ENCODE results near the gene FBXO8. TPM values are rescaled to one million over a fixed set of nuclear protein-coding genes. Genes with fewer than 3 reads are reported as not detected.
"Not testable (repeated sequence)": the region's sequence is repeated elsewhere in the genome, so short reads cannot be mapped to it uniquely, and the experiment has no call there.

The FBXO8 gene, protein sequence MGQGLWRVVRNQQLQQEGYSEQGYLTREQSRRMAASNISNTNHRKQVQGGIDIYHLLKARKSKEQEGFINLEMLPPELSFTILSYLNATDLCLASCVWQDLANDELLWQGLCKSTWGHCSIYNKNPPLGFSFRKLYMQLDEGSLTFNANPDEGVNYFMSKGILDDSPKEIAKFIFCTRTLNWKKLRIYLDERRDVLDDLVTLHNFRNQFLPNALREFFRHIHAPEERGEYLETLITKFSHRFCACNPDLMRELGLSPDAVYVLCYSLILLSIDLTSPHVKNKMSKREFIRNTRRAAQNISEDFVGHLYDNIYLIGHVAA
- 10 to 100 TPM; 33.5 to 42.1 (median 40.1) TPM for polyA plus RNA-seq (ENCODE audit: insufficient read length in 4 of 4)

DNA sequence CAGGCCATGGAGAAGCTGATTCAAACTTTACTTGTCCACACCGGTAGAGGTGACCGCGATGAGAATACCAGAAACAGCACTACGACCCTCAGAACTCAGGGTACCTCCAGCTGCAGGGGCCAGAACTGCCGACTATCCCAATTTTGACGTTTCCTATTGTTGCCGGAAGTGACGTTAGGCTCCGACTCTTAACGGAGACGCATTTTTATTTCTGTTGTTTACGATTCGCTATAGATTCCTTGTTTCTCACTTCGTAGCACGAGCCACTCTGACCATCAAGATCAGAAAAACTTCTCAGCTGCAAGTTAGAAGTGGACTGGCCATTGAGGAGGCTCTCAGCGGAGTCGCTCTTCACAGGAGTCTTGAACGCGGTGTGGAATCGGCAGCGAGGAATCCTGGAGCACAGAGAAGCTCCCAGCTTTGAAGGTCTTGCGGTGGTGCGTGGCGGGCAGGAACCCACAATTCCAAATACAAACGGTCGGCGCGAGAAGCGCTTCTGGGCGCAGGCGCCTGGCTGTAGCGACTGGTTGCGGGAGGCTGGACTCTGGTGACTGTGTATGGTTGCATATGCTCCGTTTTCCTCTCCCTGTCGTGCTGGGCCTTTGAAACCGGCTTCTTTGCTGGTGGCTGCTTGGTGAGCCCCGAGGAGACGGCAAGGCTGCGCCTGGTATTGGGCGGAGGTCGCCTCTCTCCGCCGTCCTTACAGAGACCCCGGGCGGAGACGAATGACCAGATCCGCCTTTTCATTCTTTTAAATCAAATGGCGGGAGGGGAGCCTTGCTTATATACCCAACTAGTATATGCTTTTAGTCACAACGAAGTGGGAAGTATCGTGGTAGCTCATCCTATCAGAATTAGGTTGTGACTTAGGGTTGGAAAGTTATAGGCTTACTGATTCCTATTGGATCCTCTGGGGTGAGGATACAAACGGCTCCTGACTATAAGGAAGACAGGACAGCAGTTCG is at the start of gene FBXO8, which contains the start of gene CEP44:
Gene FBXO8 (minus strand): TSS at position 161 of the 965 bp plus-strand sequence. CDS start 20,575 bp downstream, outside the sequence.
Gene CEP44 (plus strand): TSS at position 405 of the 965 bp plus-strand sequence. CDS start 15,211 bp downstream, outside the sequence.
- peak; percentile 77 to 93 (median 82) for DNase-seq (ENCODE audit: low read depth in 4 of 4, low spot score in 3 of 4)

DNA sequence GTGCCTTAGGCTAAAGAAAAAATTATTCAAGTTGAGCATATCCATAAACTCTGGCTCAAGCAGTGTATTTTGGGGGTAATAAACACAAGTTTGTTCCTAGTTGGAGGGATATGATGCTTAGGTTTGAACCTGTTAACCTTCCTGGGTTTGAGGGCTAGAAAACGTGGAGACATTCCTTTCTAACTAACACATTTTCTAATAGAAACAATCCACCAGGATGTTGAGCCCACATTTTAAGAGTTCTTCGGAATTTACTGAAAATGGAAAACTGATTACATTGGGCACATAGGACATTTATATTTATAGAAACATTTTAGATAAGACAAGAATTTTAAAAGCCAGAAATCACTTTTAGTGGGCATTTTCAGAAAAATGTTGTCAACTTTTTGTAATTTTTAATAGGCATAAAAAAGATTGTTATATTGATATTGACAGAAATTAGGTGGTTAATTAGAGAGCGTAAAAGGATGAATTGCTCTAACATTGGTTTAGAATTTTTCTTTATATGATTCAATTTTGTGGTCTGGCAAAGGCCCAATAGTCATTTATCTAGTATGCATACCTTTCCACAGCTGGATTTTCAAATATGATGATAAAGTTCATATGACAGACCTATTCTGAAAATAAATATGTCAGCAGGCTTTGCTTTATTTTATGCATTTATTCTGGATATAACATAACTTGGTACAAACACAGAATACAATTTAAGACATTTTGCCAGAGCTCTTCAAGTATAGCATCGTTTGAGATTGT is 49.5 kb upstream of the FBXO8 start:
- DNase-seq (ENCODE audit: low read depth in 4 of 4, low spot score in 3 of 4): no peak

DNA sequence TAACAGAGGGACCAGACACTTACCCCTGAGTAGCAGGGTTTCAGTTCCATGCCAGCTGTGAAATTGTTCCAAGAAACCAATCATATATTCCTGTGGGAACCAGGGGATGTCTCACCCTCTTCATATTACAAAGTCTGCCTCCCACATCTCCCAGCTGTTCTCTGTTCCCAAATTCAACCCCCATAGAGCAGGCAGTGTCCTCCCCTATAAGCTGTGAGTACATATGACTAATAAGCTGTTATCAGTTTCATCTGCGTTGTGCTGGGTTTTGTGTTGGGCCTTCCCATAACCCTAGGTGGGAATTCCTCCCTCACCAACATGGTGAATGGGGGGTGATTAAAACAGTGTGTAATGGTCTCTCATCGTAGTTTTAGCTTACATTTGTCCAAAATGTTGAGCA is 41.3 kb upstream of the FBXO8 start:
- DNase-seq (ENCODE audit: low read depth in 4 of 4, low spot score in 3 of 4): no peak

DNA sequence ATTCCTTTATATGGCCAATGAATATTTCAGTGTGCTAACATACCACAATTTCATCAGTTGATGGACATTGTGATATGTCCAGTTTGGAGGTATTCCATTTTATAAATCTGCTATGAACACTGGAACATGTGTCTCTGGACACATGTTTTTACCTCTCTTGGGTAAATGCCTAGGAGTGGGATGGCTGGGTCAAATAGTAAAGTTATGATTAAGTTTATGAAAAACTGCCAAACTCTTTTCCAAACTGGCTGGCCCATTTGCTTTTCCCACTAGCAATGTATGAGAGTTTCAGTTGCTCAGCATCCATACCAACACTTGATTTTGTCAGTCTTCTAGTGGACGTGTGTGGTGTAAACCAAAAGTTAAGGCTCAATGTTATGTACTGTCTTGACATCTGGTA is 40.8 kb upstream of the FBXO8 start:
- no peak for DNase-seq (ENCODE audit: low read depth in 4 of 4, low spot score in 3 of 4)

DNA sequence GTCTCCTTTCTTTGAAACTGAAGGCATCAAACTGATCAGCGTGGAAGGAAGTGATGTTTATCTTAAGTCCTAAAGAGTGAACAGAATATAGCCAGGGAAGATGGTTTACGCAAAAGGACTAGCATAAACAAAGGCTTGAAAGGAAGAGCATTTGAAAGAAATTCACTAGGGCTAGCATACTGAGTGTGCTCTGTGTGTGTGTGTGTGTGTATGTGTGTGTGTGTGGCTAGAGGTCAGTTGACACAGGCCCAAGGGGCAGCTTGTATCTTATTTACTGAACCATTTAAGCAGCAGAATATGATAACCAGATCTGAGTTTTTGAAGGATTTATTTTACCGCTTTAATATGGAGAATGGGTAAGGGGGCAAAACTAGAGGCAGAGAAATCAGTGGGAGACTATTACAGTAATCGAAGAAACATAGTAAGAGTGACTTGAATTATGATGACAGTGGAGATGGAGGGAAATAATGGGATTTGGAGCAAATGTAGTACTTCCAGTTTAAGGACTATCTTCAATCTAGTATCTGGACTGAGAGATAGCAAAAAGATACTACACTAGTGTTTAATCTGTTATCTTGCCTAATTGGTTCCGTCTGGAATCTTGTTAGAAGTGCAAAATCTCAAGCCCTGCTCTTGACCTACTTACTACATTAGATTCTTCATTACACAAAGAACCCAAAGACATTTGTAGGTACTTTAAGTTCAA is 37.2 kb upstream of the FBXO8 start:
- DNase-seq (ENCODE audit: low read depth in 4 of 4, low spot score in 3 of 4): no peak

DNA sequence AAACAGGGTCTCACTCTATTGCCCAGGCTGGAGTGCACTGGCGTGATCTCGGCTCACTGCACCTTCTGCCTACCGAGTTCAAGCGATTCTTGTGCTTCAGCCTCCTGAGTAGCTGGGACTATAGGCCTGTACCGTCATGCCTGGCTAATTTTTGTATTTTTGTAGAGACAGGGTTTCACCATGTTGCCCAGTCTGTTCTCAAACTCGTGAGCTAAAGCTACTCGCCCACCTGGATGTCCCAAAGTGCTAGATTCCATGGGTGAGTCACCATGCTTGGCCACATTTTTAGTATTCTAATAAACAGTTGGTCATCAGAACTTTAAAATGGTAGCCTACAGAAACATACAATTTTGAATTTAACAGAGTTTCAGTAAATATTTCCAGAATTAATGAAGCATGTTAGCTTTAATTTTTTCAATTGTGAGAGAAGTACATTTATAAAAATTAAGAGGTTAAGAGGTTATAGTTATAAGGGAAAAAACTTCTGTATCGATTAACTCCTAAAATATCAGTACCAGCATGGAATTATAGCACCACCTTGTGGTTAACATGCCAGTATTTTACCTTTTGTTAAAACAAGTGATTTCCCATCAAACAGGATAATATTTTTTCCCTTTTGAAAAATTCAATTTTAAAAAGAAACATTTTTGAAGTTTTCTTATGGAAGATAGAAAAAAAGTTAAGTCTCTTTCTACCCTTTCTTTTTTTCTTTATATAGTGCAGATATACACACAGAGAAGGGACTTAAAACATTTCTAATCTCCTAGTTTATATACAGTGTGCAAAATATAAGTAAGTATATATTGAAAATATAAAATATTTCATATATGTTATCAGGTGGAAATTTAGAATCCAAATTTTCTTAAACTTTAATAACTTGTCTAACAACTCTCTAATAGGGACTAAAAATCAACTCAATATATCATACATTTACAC is 35.6 kb upstream of the FBXO8 start:
- peak in 1 of 4 donors; percentile 15 for DNase-seq (ENCODE audit: low read depth in 4 of 4, low spot score in 3 of 4)

DNA sequence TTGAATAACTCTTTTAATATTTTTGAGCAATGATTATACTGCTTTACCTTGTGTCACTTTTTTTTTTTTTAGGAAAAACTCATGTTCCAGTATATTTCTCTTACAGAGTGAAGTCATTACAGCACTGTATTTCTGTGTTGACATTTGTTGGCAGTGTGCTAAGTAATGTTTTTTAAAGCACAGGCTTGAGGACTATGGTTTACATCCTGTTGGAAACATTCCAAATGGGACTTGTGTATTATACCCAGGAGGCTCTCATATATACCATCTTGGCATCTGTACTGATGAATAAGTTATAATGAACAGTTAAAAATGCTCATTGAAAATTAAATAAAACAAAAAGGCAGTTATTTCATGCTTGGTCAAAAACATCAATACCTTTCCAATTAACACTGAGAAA is 34.1 kb upstream of the FBXO8 start:
- DNase-seq (ENCODE audit: low read depth in 4 of 4, low spot score in 3 of 4): no peak

DNA sequence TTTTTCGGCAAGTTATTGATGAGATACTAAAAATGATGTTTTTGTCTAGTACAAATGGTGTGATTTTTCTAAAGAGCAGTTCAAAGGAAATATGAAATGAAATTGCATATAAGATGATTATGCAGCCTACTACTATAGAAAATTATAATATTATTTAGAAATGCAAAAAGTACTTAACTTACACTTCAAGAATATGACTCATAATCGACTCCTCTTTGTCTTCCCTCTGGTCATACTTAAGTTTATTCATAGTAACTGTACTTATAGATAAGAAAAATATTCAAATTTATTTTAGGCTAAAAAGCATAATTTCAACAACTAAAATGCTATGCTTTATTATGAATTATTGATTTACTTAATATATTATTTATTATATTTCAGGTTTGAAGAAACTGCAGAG is 33.5 kb upstream of the FBXO8 start:
- DNase-seq (ENCODE audit: low read depth in 4 of 4, low spot score in 3 of 4): no peak

DNA sequence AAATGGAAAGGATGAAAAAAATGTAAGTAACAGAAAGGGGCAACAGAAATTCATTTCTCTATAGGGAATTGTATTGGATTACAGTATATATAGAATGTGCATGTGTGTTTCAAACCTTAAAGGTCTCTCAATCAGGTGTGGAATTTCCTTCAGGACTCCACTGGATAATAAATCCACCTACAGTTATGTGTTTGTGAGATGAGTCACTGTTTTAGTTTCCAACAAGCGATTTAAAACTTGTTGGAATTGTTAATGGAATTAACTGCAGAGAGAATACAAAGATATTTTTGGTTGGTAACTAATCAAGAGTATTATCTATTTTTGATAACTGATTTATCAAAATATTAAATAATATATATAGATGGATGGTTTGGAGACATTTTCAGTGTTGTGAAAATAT is 33.1 kb upstream of the FBXO8 start:
- DNase-seq (ENCODE audit: low read depth in 4 of 4, low spot score in 3 of 4): no peak

DNA sequence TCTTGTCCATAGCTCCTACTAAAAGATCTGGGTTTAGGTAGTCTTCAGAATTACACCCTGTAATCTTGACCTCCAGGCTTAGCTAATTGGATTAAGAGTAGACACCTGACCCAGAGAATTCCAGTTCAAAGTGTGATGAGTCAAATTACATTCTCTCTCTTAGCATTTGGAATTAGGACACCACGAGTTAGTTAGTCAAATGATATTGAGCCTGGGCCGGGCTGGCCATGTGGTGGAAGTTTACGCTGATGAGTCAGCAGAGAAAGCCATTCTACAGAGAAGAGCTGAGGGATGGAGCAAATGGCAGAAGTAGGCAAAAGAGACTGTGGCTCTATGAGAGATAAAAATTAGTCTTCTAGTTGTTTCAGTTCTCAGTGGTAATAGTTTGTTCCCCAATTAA is 31.3 kb upstream of the FBXO8 start:
- DNase-seq (ENCODE audit: low read depth in 4 of 4, low spot score in 3 of 4): no peak

DNA sequence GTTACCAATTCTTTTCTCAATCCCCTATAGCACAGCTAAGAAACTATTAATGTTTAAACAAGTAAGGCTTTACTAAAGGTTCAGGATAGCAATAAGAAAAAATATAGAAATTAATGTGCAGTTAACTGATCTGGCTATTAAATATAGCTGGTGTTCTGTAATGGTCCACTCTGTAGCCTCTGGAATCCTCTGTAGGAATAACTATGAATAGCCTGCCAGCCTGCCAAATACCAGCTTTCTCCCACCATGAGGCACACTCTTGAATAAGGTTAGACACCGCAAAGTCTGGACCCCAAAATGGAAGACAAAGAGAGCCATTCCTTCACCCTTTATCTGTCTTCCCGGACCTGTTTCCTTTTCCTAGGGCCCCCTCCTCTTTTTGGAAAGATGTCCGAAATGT is 30.8 kb upstream of the FBXO8 start:
- no peak for DNase-seq (ENCODE audit: low read depth in 4 of 4, low spot score in 3 of 4)

DNA sequence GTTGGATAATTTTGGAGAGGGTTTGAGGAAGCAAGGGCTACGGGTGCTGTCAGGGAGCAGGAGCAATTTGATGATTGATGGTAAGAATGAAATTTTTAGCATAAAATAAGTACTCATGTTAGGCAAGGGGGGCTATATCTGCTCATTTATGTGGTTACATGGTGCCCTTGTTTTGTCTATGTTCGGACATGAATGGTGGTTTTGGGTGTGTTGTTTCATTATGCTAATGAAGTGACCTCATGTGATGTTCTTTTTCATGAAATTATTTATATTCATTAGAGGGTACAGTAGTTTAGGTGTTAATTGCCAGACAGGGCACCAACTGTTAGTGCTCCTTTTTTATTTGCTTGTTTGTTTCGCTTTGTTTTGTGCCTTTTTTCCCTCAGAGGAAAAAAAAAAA is 29.5 kb upstream of the FBXO8 start:
- DNase-seq (ENCODE audit: low read depth in 4 of 4, low spot score in 3 of 4): no peak

DNA sequence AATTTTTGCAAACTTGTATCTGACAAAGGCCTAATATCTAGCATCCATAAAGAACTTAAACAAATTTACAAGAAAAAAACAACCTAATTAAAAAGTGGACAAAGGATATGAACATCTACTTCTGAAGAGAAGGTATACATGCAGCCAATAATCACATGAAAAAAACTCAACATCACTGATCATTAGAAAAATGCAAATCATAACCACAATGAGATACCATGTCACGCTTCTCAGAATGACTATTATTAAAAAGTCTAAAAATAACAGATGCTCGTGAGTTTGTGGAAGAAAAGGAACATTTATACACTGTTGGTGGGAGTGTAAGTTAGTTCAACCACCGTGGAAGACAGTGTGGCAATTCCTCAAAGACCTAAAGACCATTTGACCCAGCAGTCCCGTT is 24.2 kb upstream of the FBXO8 start:
- no peak for DNase-seq (ENCODE audit: low read depth in 4 of 4, low spot score in 3 of 4)

DNA sequence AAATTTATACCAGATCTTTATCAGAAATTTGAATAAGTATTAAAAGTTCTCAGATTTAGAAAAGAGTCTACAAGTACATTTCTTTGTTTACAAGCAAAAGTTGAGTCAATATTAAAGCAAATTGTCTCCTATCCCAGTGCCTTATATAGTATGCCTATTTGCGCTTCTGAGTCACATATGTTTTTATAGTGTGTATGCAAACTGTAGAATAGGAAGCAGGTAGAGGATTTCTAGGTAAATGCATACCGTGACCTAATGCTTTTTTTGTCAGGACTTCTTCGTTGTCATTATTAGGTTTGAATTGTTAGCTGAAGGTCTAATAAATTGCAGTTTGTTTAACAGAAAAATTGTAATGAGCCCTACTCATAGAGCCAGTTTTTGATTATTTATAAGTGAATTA is 22.5 kb upstream of the FBXO8 start:
- no peak for DNase-seq (ENCODE audit: low read depth in 4 of 4, low spot score in 3 of 4)

DNA sequence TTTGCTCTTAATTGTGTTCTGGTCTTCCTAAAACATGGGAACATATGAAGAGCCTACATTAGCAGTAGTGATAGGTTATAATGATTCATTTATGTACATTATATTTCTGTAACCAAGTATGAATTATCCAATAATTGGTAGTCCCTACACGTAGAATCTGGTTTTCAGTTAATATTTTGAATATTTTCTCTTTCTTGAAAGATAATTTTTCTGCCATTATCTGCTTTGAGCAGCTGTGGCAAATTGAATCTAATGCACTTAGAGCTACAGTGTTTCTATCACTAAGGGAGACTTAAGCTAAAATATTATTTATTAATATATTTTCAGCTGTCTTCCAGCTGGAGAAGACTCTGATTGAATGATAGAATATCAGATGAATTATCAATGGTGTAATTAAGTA is 21.2 kb upstream of the FBXO8 start:
- no peak for DNase-seq (ENCODE audit: low read depth in 4 of 4, low spot score in 3 of 4)

DNA sequence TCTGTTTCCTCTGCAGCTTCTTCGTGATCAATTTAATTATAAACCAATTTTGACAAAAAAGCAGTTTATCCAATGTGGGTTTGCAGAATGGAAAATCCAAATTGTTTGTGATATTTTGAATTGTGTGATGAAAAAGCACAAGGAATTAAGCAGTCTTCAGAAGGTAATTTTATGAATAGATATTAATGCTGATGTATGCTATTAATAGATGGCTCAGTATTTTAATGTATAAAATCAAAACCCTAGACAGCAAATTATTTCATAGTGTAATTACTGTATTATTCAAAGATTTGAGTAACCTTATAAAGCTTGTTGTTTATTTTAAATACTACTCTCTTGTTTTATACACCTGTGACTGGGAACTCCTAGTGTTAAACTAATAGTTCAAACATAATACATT is 20.2 kb upstream of the FBXO8 start:
- no peak for DNase-seq (ENCODE audit: low read depth in 4 of 4, low spot score in 3 of 4)

DNA sequence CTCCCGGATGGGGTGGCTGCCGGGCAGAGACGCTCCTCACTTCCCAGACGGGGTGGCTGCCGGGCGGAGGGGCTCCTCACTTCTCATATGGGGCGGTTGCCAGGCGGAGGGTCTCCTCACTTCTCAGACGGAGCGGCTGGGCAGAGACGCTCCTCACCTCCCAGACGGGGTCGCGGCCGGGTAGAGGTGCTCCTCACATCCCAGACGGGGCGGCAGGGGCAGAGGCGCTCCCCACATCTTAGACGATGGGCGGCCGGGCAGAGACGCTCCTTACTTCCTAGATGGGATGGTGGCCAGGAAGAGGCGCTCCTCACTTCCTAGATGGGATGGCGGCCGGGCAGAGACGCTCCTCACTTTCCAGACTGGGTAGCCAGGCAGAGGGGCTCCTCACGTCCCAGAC is 11.7 kb upstream of the FBXO8 start:
- DNase-seq (ENCODE audit: low read depth in 4 of 4, low spot score in 3 of 4): not testable (repeated sequence)

DNA sequence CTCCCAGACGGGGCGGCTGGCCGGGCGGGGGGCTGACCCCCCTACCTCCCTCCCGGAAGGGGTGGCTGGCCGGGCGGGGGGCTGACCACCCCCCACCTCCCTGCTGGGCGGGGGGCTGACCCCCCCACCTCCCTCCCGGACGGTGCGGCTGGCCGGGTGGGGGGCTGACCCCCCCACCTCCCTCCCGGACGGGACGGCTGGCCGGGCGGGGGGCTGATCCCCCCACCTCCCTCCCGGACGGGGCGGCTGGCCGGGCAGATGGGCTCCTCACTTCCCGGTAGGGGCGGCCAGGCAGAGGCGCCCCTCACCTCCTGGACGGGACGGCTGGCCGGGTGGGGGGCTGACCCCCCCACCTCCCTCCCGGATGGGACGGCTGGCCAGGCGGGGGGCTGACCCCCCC is 11.2 kb upstream of the FBXO8 start:
- DNase-seq (ENCODE audit: low read depth in 4 of 4, low spot score in 3 of 4): not testable (repeated sequence)

DNA sequence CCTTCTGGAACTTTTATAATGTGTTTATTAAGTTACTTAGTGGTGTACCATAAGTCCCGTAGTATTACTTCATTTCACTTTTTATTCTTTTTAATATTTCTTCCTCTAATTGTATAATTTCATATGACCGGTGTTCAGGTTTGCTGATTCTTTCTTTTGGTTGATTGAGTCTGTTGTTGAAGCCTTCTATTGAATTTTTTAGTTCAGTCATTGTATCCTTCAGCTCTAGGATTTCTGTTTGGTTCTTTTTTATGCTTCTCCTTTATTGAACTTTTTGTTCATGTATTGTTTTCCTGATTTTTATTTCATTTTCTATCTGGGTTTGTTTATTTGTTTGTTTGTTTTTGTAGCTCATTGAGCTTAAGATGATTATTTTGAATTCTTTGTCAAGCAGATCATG is 9.0 kb upstream of the FBXO8 start:
- no peak for DNase-seq (ENCODE audit: low read depth in 4 of 4, low spot score in 3 of 4)

Data from right renal pelvis (tissue), 4 donors.